K562 (cell line): Measurements from ENCODE around the gene EPSTI1. TPM values are rescaled to one million over a fixed set of nuclear protein-coding genes. Genes with fewer than 3 reads are reported as not detected.

ENCODE experiments used
- ATAC-seq: fragments of 200-7000 bp; cut with Tn5 transposase; 3 replicates; pipeline ENCODE4 v1.9.1; 2020; ENCODE audit warnings: moderate library complexity
- BruUV-seq: library from RNA; stranded (reverse); fragments of 400-500 nt; replicated peaks from 2 replicates; lab custom pipeline; 2021; lab: Mats Ljungman, UMichigan
- CTCF ChIA-PET: fragments of 300-600 bp; formaldehyde crosslinking; extraction: SDS; loops from one replicate; lab custom pipeline; 2021; ENCODE audit warnings: low intra/inter-chr PET ratio; lab: Yijun Ruan, JAX
- POLR2A ChIA-PET: fragments of 300-600, 350-650 bp; sonication (Branson Sonifier 250); formaldehyde crosslinking; extraction: SDS; loops from one replicate; lab custom pipeline; 2021; ENCODE audit warnings: antibody characterized with exemption, inconsistent platforms; lab: Yijun Ruan, JAX
- DNase-seq, 4 experiments: peaks; one replicate each; pipeline versions ENCODE4 v3.0.0 to v3.0.0-alpha.2; 2011 to 2018; ENCODE audit warnings: low spot score in 3 of 4, mixed read lengths in 3 of 4; ENCODE audit errors: extremely low read depth in 1 of 4
- FAIRE-seq: peaks from 2 replicates; lab custom pipeline; 2011; peaks lifted over from hg19 to GRCh38; lab: Jason Lieb, UNC
- H2AFZ ChIP-seq: 2 replicates; pipeline ENCODE4 v1.6.0; 2011; ENCODE audit warnings: low read depth, low read length, control low read depth, inconsistent platforms
- H3K27ac ChIP-seq: fragments of 200-600 bp; 3 replicates; pipeline ENCODE4 v1.8.0; 2011; ENCODE audit warnings: low read depth, mild to moderate bottlenecking, control low read depth, inconsistent platforms, low read length, moderate library complexity, mixed read lengths; ENCODE audit errors: extremely low read depth
- H3K27me3 ChIP-seq, 2 experiments: fragments of 300-600 bp in 1 of 2; 2 replicates in 1 of 2; 3 replicates in 1 of 2; pipeline versions ENCODE4 v1.6.0 to v1.8.0; 2011; ENCODE audit warnings: inconsistent platforms in 2 of 2, low read length in 2 of 2, mild to moderate bottlenecking in 1 of 2, mixed read lengths in 1 of 2, moderate library complexity in 1 of 2; ENCODE audit not compliant: control insufficient read depth in 2 of 2, insufficient read depth in 2 of 2
- H3K36me3 ChIP-seq: fragments of 300-600 bp; 3 replicates; pipeline ENCODE4 v1.8.0; 2011; ENCODE audit warnings: mild to moderate bottlenecking, low read length, inconsistent platforms; ENCODE audit not compliant: control insufficient read depth, insufficient read depth
- H3K4me1 ChIP-seq, 2 experiments: fragments of 200-600 bp in 1 of 2; replicated peaks in 1 of 2; 2 replicates in 1 of 2; 3 replicates in 1 of 2; pipeline versions ENCODE4 v1.5.1 to v1.8.0; 2011; ENCODE audit warnings: inconsistent platforms in 2 of 2, low read length in 2 of 2, mild to moderate bottlenecking in 1 of 2, mixed read lengths in 1 of 2, moderate library complexity in 1 of 2; ENCODE audit not compliant: control insufficient read depth in 2 of 2, insufficient read depth in 2 of 2
- H3K4me2 ChIP-seq: 2 replicates; pipeline ENCODE4 v1.6.1; 2011; ENCODE audit warnings: low read length, control low read depth, inconsistent platforms, mixed read lengths; ENCODE audit not compliant: insufficient read depth
- H3K4me3 ChIP-seq: fragments of 200-600 bp; sonication (generic), shearing (Covaris generic); 2 replicates; pipeline ENCODE4 v1.5.1; 2016; ENCODE audit warnings: control low read depth, inconsistent platforms
- H3K79me2 ChIP-seq: fragments of 200-600 bp; 3 replicates; pipeline ENCODE4 v1.8.0; 2011; ENCODE audit warnings: low read length, inconsistent platforms; ENCODE audit not compliant: control insufficient read depth, insufficient read depth
- H3K9ac ChIP-seq, 2 experiments: 2 replicates each; pipeline versions ENCODE4 v1.6.0 to v1.6.1; 2011; ENCODE audit warnings: low read depth in 2 of 2, low read length in 2 of 2, control low read depth in 1 of 2, inconsistent platforms in 1 of 2, mild to moderate bottlenecking in 1 of 2, mixed read lengths in 1 of 2; ENCODE audit not compliant: insufficient read depth in 1 of 2
- H3K9me1 ChIP-seq: one replicate; pipeline ENCODE4 v1.6.0; 2011; ENCODE audit warnings: inconsistent platforms, mild to moderate bottlenecking, low read length, moderate library complexity; ENCODE audit not compliant: control insufficient read depth, insufficient read depth
- H3K9me3 ChIP-seq: replicated peaks from 2 replicates; pipeline ENCODE4 v1.5.1; 2011; ENCODE audit warnings: low read depth, low read length, inconsistent platforms; ENCODE audit not compliant: control insufficient read depth, insufficient read depth
- H4K20me1 ChIP-seq: replicated peaks from 2 replicates; pipeline ENCODE4 v1.6.1; 2011; ENCODE audit warnings: low read length, inconsistent platforms, mixed read lengths; ENCODE audit not compliant: control insufficient read depth, insufficient read depth
- ESRRA ChIP-seq: fragments of 450-650 bp; IDR thresholded peaks from 2 replicates; pipeline ENCODE4 v1.6.1; 2014; ENCODE audit warnings: low read depth, mild to moderate bottlenecking, moderate library complexity, borderline replicate concordance
- MTA2 ChIP-seq: fragments of 450-650 bp; IDR thresholded peaks from 2 replicates; pipeline ENCODE4 v1.6.1; 2016; ENCODE audit warnings: low read depth
- NR1H2 ChIP-seq: sonication (generic); formaldehyde crosslinking; IDR thresholded peaks from 2 replicates; pipeline ENCODE4 v1.4.0; 2020; ENCODE audit warnings: mild to moderate bottlenecking, missing genetic modification reagents
- PHF20 ChIP-seq: fragments of 450-650 bp; IDR thresholded peaks from 2 replicates; pipeline ENCODE4 v1.6.1; 2018; ENCODE audit not compliant: partially characterized antibody
- SUPT5H ChIP-seq: fragments of 450-650 bp; IDR thresholded peaks from 2 replicates; pipeline ENCODE4 v1.6.1; 2016
- ZNF324 ChIP-seq: fragments of 250-450 bp; sonication (Bioruptor Pico); IDR thresholded peaks from 2 replicates; pipeline ENCODE4 v1.4.0; 2020; ENCODE audit warnings: mild to moderate bottlenecking
- ZNF431 ChIP-seq: sonication (generic); formaldehyde crosslinking; IDR thresholded peaks from 2 replicates; pipeline ENCODE4 v1.8.0; 2022; ENCODE audit warnings: mild to moderate bottlenecking, missing genetic modification reagents
- ZNF589 ChIP-seq: fragments of 200-800 bp; sonication (Bioruptor generic); IDR thresholded peaks from 2 replicates; pipeline ENCODE4 v1.6.1; 2016; ENCODE audit warnings: low read depth, missing genetic modification characterization, missing compliant biosample characterization
- WGBS: fragments of 100-300 bp; shearing (Covaris generic); methylation state at CpG from one replicate; pipeline ENCODE4 v1.1.6; 2016; ENCODE audit warnings: low coverage, mixed read lengths; ENCODE audit not compliant: insufficient coverage; ENCODE audit errors: missing lambda C conversion rate; 5-methylcytosine and 5-hydroxymethylcytosine counted together
- in situ Hi-C: fragments of 300-500 bp; cut with MboI; formaldehyde crosslinking; loops from 4 replicates; pipeline ENCODE4 v1.15.0; 2018; ENCODE audit warnings: inconsistent platforms, mixed read lengths
- intact Hi-C: fragments of 100-400 bp; cut with micrococcal nuclease; formaldehyde crosslinking; loops from 2 replicates; pipeline ENCODE4 v1.14.2; 2022
- polyA plus RNA-seq, 8 experiments: library from polyadenylated mRNA; depleted of rRNA in 4 of 8; stranded (reverse) in 5 of 8; unstranded in 3 of 8; fragments of >200 nt; fragmentation: Nextera tagmentation in 2 of 8; fragmentation: Illumina TruSeq in 1 of 8; extraction: Ambion mirVana in 2 of 8; extraction: Trizol in 1 of 8; gene quantifications; 2 replicates each; pipeline versions ENCODE4 v1.2.1 to v1.2.3, GENCODE V29; 2011 to 2014; ENCODE audit warnings: inconsistent platforms in 1 of 8, missing spikeins in 1 of 8
- total RNA-seq, 7 experiments: library from RNA; depleted of rRNA in 6 of 7; stranded (reverse); fragments of >200 nt in 6 of 7; fragmentation: Illumina TruSeq in 2 of 7; extraction: Trizol in 2 of 7; gene quantifications; 2 replicates each; pipeline versions ENCODE4 v1.2.1 to v1.2.3, GENCODE V29; 2011 to 2021; ENCODE audit warnings: low replicate concordance in 1 of 7
- TF ChIP-seq, protein P1 (sequence below), 2 experiments: fragments of 150-350 bp in 1 of 2; IDR thresholded peaks; 2 replicates each; pipeline ENCODE4 v1.6.1; 2012 to 2016; ENCODE audit warnings: low read depth in 2 of 2, low read length in 2 of 2, mild to moderate bottlenecking in 1 of 2, moderate library complexity in 1 of 2
- TF ChIP-seq, protein P2 (sequence below): sonication (generic); formaldehyde crosslinking; IDR thresholded peaks from 2 replicates; pipeline ENCODE4 v1.8.1; 2023; ENCODE audit warnings: missing genetic modification reagents, mild to moderate bottlenecking, borderline replicate concordance
- TF ChIP-seq, protein P3 (sequence below): fragments of 250-450 bp; sonication (Bioruptor Pico); IDR thresholded peaks from 2 replicates; pipeline ENCODE4 v1.8.0; 2021; ENCODE audit warnings: moderate library complexity, mild to moderate bottlenecking, inconsistent platforms

Gene EPSTI1
- total and polyA plus RNA-seq, 9 of the 15 experiments (the other 6 are each of a cell fraction or from before 2014, with no cell fraction given) = 0.18 to 1.0 TPM; not detected in 7

- Histone ChIP-seq H3K27ac (no peak overlapping the region), H3K9ac (no peak overlapping the region), H3K36me3 (no peaks in the 10 kb centered on the region), H3K79me2 (no peaks in the 10 kb centered on the region), H3K9me3 (no peaks in the 10 kb centered on the region), H2AFZ (no peak overlapping the region), H3K4me2 (no peak overlapping the region), H3K27me3 (no peaks in the 10 kb centered on the region), H3K4me3 (no peak overlapping the region), H3K4me1 (no peaks in the 10 kb centered on the region), H4K20me1 (no peaks in the 10 kb centered on the region)
- WGBS = 8% methylated on average over 4 of the region's 4 CpGs
- DNase-seq (no peak), ATAC-seq (no peak), FAIRE-seq (no peak)
- in situ Hi-C loops = no loop called here
- no TSS peak for BruUV-seq
- intact Hi-C loops = no loop called here
- ChIA-PET CTCF (no interaction called here), POLR2A (no interaction called here)
- TF ChIP-seq, protein P1, sequence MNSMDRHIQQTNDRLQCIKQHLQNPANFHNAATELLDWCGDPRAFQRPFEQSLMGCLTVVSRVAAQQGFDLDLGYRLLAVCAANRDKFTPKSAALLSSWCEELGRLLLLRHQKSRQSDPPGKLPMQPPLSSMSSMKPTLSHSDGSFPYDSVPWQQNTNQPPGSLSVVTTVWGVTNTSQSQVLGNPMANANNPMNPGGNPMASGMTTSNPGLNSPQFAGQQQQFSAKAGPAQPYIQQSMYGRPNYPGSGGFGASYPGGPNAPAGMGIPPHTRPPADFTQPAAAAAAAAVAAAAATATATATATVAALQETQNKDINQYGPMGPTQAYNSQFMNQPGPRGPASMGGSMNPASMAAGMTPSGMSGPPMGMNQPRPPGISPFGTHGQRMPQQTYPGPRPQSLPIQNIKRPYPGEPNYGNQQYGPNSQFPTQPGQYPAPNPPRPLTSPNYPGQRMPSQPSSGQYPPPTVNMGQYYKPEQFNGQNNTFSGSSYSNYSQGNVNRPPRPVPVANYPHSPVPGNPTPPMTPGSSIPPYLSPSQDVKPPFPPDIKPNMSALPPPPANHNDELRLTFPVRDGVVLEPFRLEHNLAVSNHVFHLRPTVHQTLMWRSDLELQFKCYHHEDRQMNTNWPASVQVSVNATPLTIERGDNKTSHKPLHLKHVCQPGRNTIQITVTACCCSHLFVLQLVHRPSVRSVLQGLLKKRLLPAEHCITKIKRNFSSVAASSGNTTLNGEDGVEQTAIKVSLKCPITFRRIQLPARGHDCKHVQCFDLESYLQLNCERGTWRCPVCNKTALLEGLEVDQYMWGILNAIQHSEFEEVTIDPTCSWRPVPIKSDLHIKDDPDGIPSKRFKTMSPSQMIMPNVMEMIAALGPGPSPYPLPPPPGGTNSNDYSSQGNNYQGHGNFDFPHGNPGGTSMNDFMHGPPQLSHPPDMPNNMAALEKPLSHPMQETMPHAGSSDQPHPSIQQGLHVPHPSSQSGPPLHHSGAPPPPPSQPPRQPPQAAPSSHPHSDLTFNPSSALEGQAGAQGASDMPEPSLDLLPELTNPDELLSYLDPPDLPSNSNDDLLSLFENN (IDR thresholded peaks at IDR 0.05; ENCODE audit: low read depth in 2 of 2, low read length in 2 of 2) = no peak
- TF ChIP-seq MTA2 = no peak
- TF ChIP-seq ESRRA = no peak
- no peak for TF ChIP-seq PHF20
- TF ChIP-seq, protein P2, sequence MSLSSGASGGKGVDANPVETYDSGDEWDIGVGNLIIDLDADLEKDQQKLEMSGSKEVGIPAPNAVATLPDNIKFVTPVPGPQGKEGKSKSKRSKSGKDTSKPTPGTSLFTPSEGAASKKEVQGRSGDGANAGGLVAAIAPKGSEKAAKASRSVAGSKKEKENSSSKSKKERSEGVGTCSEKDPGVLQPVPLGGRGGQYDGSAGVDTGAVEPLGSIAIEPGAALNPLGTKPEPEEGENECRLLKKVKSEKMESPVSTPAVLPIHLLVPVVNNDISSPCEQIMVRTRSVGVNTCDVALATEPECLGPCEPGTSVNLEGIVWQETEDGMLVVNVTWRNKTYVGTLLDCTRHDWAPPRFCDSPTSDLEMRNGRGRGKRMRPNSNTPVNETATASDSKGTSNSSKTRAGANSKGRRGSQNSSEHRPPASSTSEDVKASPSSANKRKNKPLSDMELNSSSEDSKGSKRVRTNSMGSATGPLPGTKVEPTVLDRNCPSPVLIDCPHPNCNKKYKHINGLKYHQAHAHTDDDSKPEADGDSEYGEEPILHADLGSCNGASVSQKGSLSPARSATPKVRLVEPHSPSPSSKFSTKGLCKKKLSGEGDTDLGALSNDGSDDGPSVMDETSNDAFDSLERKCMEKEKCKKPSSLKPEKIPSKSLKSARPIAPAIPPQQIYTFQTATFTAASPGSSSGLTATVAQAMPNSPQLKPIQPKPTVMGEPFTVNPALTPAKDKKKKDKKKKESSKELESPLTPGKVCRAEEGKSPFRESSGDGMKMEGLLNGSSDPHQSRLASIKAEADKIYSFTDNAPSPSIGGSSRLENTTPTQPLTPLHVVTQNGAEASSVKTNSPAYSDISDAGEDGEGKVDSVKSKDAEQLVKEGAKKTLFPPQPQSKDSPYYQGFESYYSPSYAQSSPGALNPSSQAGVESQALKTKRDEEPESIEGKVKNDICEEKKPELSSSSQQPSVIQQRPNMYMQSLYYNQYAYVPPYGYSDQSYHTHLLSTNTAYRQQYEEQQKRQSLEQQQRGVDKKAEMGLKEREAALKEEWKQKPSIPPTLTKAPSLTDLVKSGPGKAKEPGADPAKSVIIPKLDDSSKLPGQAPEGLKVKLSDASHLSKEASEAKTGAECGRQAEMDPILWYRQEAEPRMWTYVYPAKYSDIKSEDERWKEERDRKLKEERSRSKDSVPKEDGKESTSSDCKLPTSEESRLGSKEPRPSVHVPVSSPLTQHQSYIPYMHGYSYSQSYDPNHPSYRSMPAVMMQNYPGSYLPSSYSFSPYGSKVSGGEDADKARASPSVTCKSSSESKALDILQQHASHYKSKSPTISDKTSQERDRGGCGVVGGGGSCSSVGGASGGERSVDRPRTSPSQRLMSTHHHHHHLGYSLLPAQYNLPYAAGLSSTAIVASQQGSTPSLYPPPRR (CRISPR knock-in tag) = no peak
- no peak for TF ChIP-seq ZNF431 (CRISPR knock-in tag)
- TF ChIP-seq, protein P3, sequence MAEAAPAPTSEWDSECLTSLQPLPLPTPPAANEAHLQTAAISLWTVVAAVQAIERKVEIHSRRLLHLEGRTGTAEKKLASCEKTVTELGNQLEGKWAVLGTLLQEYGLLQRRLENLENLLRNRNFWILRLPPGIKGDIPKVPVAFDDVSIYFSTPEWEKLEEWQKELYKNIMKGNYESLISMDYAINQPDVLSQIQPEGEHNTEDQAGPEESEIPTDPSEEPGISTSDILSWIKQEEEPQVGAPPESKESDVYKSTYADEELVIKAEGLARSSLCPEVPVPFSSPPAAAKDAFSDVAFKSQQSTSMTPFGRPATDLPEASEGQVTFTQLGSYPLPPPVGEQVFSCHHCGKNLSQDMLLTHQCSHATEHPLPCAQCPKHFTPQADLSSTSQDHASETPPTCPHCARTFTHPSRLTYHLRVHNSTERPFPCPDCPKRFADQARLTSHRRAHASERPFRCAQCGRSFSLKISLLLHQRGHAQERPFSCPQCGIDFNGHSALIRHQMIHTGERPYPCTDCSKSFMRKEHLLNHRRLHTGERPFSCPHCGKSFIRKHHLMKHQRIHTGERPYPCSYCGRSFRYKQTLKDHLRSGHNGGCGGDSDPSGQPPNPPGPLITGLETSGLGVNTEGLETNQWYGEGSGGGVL = no peak
- TF ChIP-seq NR1H2 (CRISPR knock-in tag) = no peak
- no peak for TF ChIP-seq ZNF324 (CRISPR knock-in tag)
- TF ChIP-seq SUPT5H = no peak
- TF ChIP-seq ZNF589 (CRISPR knock-in tag) = no peak
- TF ChIP-seq, all 486 proteins: peak for 0
- H3K9me1 ChIP-seq = no peaks in the 10 kb centered on the region
Measured at GRCh38 chr13:43030548-43030947, 38.5 kb upstream of the EPSTI1 start.
